Astrocyte of the cerebellum (primary cell): ENCODE measurements around the gene TUBG1.

ENCODE experiments used
- DNase-seq: peaks from one replicate; pipeline ENCODE4 v3.0.0-alpha.2; 2011; ENCODE audit warnings: low read depth
- H3K4me3 ChIP-seq: 2 replicates; pipeline ENCODE4 v1.5.1; 2011; ENCODE audit warnings: mild to moderate bottlenecking, low read depth, low read length, moderate library complexity
- CTCF ChIP-seq: IDR thresholded peaks from 2 replicates; pipeline ENCODE4 v1.5.1; 2012; ENCODE audit warnings: low read length, low read depth, moderate library complexity, mild to moderate bottlenecking; ENCODE audit errors: missing control alignments
- in situ Hi-C: cut with HindIII; loops from 2 replicates; pipeline ENCODE4 v1.10.0; 2017; ENCODE audit warnings: low sequenced_read_pairs

TUBG1 gene

GRCh38 chr17:42609182-42609813, at the start of gene TUBG1, which contains the start of gene RETREG3:
TUBG1 (plus strand) TSS chr17:42609683; CDS start chr17:42609738, 55 bp downstream.
RETREG3 (minus strand) TSS chr17:42609374; CDS start chr17:42609324, 50 bp downstream.
- peak; percentile 53 for TF ChIP-seq CTCF
- in situ Hi-C loops, result loop anchor here (5.0 kb wide), 1 partner anchor 53 kb away; no protein-coding TSS in a partner anchor
- peak; percentile 99 for DNase-seq
- peak within 1 kb of the TSS; percentile 83 for H3K4me3 ChIP-seq

DNA sequence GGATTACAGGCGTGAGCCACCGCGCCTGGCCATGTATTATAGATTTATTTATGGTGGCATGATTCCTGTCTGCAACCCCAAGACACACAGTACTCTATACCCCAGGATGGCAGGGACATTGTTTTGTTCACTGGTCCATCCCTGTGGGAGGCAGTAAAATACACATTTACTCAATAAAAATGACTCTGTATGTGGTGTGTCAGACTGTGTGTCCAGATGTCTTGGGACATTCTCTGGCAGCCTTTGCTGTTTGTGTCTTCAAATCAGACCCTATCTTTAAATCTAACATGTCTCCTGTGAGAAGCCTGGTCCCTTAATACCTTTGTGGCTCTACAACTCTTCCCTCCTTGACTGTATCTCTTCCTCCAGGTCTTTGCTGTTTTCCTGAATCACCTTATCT, 49.2 kb upstream of the TUBG1 start:
- TF ChIP-seq CTCF, result no peak
- no peak overlapping the region for H3K4me3 ChIP-seq
- no peak for DNase-seq
- in situ Hi-C loops, result no loop called here

DNA sequence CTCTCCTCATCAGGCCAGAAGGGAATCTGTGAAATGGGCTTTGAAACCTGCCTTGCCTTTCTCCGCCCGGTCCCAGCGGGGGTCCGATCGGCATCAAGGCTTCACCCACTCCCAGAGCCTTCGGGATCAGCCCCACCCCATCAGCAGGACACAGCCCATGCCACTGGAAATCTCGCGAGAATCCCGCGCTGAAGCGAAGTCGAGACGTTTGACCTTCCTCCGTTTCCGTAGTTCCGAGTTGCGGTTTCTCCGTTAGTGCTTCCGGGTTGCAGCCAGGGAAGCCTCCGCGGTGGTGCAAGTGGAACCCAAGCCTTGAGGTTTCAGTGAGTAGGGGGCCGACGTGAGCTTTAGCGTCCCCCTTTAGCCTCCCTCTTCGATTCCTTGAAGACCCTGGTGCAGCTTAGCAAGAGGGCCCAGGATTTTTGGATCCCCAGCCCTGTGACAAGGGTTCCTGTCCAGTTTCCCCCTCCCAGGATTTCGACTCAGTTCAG, 47.5 kb upstream of the TUBG1 start, which contains the start of gene COASY:
Gene COASY (plus strand): TSS at position 252 of the 491 bp plus-strand sequence. CDS start 475 bp downstream, outside the sequence.
- in situ Hi-C loops, result no loop called here
- DNase-seq, result peak; percentile 94
- no peak for TF ChIP-seq CTCF

DNA sequence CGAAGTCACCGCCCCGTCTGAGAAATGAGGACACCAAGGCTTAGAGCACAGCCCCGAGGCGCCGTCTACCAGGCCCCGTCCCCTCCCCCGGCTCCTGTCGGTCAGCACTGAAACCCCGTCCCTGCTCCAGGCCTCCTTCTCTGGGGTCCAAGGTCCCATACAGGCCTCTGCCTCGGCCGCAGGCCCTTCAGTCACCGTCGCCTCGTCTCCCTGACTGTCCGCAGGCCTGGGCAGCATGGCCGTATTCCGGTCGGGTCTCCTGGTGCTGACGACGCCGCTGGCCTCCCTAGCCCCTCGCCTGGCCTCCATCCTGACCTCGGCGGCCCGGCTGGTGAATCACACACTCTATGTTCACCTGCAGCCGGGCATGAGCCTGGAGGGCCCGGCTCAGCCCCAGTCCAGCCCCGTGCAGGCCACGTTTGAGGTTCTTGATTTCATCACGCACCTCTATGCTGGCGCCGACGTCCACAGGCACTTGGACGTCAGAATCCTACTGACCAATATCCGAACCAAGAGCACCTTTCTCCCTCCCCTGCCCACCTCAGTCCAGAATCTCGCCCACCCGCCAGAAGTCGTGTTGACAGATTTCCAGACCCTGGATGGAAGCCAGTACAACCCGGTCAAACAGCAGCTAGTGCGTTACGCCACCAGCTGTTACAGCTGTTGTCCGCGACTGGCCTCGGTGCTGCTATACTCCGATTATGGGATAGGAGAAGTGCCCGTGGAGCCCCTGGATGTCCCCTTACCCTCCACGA, 46.9 kb upstream of the TUBG1 start:
- no peak for TF ChIP-seq CTCF
- in situ Hi-C loops, result no loop called here
- H3K4me3 ChIP-seq, result peak overlapping the region; percentile 68
- DNase-seq, result no peak

More for the DNA sequence above, 47.5 kb upstream of the TUBG1 start, which contains the start of gene COASY:
- H3K4me3 ChIP-seq, result peak within 1 kb of the TSS; percentile 68

DNA sequence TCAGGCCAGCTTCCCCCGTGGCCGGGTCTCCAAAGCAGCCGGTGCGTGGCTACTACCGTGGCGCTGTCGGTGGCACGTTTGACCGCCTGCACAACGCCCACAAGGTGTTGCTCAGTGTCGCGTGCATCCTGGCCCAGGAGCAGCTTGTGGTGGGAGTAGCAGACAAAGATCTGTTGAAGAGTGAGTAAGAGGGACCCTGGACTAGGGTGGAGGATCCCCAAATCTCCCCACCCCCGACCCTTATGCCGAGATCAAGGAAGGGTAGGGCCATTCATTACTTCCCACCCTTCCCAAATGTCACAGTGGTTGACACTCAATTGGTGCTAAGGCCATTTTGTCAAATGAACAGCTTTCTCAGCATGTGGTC, 46.4 kb upstream of the TUBG1 start:
- TF ChIP-seq CTCF, result no peak
- H3K4me3 ChIP-seq, result peak overlapping the region; percentile 68
- in situ Hi-C loops, result no loop called here
- DNase-seq, result no peak

DNA sequence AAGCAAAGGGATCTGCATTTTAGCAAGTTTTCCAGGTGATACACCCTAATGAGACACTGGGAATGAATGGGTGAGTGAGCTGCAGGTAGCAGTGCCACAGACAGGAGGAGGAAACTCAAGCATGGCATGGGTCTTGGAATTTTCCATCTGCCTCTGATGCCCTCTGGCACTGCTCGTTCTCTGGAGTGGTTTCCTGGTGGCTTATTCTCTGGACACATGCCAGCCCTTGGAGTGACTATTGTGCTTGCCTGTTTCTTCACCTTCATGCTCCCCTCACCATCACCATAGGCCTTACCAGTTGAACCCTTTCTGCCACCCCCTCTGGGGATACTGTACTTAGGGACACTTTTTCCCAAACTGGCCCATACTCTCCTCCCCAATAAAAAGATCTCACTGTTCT, 45.9 kb upstream of the TUBG1 start:
- in situ Hi-C loops, result no loop called here
- no peak for DNase-seq
- H3K4me3 ChIP-seq, result no peak overlapping the region
- TF ChIP-seq CTCF, result no peak
